ENCODE measurements around the gene DPEP2NB.
A peak's percentile ranks its signal among the peaks of the same experiment; 100 is the strongest.

DPEP2NB gene

DNA sequence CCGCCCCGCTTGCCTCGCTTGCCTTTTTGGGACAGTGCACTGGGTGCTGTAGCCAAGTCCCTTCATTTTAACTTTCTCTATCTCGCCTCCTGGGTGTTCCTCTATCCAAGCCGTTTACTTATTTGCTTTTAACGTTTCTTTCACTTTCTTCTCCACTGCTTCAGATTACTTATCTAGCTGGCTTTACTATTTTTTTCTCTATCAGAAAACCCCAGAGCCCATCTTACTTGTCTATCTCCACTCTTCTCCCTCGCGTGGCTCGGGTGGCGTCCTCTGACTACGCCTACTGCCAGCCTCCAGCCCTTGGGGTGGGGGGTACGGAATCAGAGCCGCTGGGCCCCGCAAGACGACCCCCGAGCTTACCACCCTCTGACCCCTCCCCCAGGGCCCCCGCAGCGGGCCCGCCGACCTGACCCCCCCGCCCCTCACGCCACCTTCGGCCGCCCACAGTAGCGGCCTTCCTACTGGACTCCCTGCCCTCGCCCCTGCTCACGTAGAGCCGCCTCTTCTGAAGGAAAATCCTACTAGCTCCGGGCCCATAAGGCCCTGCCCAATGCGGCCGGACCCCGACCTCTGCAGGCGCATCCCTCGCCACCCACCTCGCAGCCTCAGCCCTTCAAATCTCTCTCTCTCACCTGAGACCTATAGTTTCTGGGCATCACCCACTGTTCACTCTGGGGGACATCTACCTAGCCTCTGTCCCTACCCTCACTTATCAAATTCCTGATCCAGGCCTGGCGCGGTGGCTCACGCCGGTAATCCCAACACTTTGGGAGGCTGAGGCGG, 46.3 kb downstream of the DPEP2NB start:
- H3K4me2 ChIP-seq (ENCODE audit: low read depth, low read length, poor library complexity, severe bottlenecking) = peak overlapping the region; percentile 76
- TF ChIP-seq EZH2phosphoT487 (conservative IDR thresholded peaks at IDR 0.05; ENCODE audit: low read length) = no peak
- TF ChIP-seq, protein P1, sequence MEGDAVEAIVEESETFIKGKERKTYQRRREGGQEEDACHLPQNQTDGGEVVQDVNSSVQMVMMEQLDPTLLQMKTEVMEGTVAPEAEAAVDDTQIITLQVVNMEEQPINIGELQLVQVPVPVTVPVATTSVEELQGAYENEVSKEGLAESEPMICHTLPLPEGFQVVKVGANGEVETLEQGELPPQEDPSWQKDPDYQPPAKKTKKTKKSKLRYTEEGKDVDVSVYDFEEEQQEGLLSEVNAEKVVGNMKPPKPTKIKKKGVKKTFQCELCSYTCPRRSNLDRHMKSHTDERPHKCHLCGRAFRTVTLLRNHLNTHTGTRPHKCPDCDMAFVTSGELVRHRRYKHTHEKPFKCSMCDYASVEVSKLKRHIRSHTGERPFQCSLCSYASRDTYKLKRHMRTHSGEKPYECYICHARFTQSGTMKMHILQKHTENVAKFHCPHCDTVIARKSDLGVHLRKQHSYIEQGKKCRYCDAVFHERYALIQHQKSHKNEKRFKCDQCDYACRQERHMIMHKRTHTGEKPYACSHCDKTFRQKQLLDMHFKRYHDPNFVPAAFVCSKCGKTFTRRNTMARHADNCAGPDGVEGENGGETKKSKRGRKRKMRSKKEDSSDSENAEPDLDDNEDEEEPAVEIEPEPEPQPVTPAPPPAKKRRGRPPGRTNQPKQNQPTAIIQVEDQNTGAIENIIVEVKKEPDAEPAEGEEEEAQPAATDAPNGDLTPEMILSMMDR (IDR thresholded peaks at IDR 0.05; ENCODE audit: insufficient read depth, low read length, poor library complexity, severe bottlenecking) = no peak

GRCh38 chr16:67968400-67969253, 47.1 kb downstream of the DPEP2NB start, which contains the start of gene SLC12A4:
SLC12A4 (minus strand) TSS chr16:67968637; CDS start chr16:67968553, 84 bp downstream.
- Histone ChIP-seq H3K79me2 (ENCODE audit: insufficient read depth, low read length) (no peaks in the 10 kb centered on the region), H3K27me3 (ENCODE audit: low read length) (no peaks in the 10 kb centered on the region), H3K4me2 (ENCODE audit: low read depth, low read length, poor library complexity, severe bottlenecking) (peak within 1 kb of the TSS; percentile 76), H3F3A (ENCODE audit: insufficient read depth) (no peaks in the 10 kb centered on the region), H3K9ac (ENCODE audit: low read length) (peak within 1 kb of the TSS; percentile 69), H2AFZ (ENCODE audit: low read depth, low read length, severe bottlenecking) (peak within 1 kb of the TSS; percentile 91), H3K9me3 (ENCODE audit: insufficient read depth, low read length) (no peaks in the 10 kb centered on the region), H3K27ac (ENCODE audit: low read depth, low read length) (peak within 1 kb of the TSS; percentile 29), H3K36me3 (ENCODE audit: low read length) (no peaks in the 10 kb centered on the region), H3K9me2 (replicated peaks; ENCODE audit: insufficient read depth, low read length) (no peaks in the 10 kb centered on the region), H4K20me1 (ENCODE audit: low read depth, low read length) (no peaks in the 10 kb centered on the region), H3K4me3 (ENCODE audit: insufficient read depth, low read length, poor library complexity, severe bottlenecking) (peak within 1 kb of the TSS; percentile 61)
- TF ChIP-seq, protein P1 (IDR thresholded peaks at IDR 0.05; ENCODE audit: insufficient read depth, low read length, poor library complexity, severe bottlenecking) = no peak
- no peak for TF ChIP-seq EZH2phosphoT487 (conservative IDR thresholded peaks at IDR 0.05; ENCODE audit: low read length)

More for the DNA sequence above, 46.3 kb downstream of the DPEP2NB start:
- no peaks in the 10 kb centered on the region for H3K9me3 ChIP-seq (ENCODE audit: insufficient read depth, low read length)
- no peaks in the 10 kb centered on the region for H3K36me3 ChIP-seq (ENCODE audit: low read length)
- H3K4me3 ChIP-seq (ENCODE audit: insufficient read depth, low read length, poor library complexity, severe bottlenecking) = peak overlapping the region; percentile 61
- H3K27me3 ChIP-seq (ENCODE audit: low read length) = no peaks in the 10 kb centered on the region
- no peak overlapping the region for H3K27ac ChIP-seq (ENCODE audit: low read depth, low read length)
- H3K79me2 ChIP-seq (ENCODE audit: insufficient read depth, low read length) = no peaks in the 10 kb centered on the region
- H4K20me1 ChIP-seq (ENCODE audit: low read depth, low read length) = no peaks in the 10 kb centered on the region
- peak overlapping the region; percentile 91 for H2AFZ ChIP-seq (ENCODE audit: low read depth, low read length, severe bottlenecking)
- H3K9ac ChIP-seq (ENCODE audit: low read length) = peak overlapping the region; percentile 69
- no peaks in the 10 kb centered on the region for H3K9me2 ChIP-seq (replicated peaks; ENCODE audit: insufficient read depth, low read length)
- no peaks in the 10 kb centered on the region for H3F3A ChIP-seq (ENCODE audit: insufficient read depth)

GRCh38 chr16:67967958-67968399, 47.7 kb downstream of the DPEP2NB start:
- Histone ChIP-seq H3K79me2 (ENCODE audit: insufficient read depth, low read length) (no peaks in the 10 kb centered on the region), H3K36me3 (ENCODE audit: low read length) (no peaks in the 10 kb centered on the region), H3K9me2 (replicated peaks; ENCODE audit: insufficient read depth, low read length) (no peaks in the 10 kb centered on the region), H3K9ac (ENCODE audit: low read length) (peak overlapping the region; percentile 69), H2AFZ (ENCODE audit: low read depth, low read length, severe bottlenecking) (peak overlapping the region; percentile 70), H3K4me3 (ENCODE audit: insufficient read depth, low read length, poor library complexity, severe bottlenecking) (peak overlapping the region; percentile 61), H3K9me3 (ENCODE audit: insufficient read depth, low read length) (no peaks in the 10 kb centered on the region), H3K4me2 (ENCODE audit: low read depth, low read length, poor library complexity, severe bottlenecking) (peak overlapping the region; percentile 76), H4K20me1 (ENCODE audit: low read depth, low read length) (no peaks in the 10 kb centered on the region), H3F3A (ENCODE audit: insufficient read depth) (no peaks in the 10 kb centered on the region), H3K27ac (ENCODE audit: low read depth, low read length) (peak overlapping the region; percentile 29), H3K27me3 (ENCODE audit: low read length) (no peaks in the 10 kb centered on the region)
- TF ChIP-seq EZH2phosphoT487 (conservative IDR thresholded peaks at IDR 0.05; ENCODE audit: low read length) = no peak
- TF ChIP-seq, protein P1 (IDR thresholded peaks at IDR 0.05; ENCODE audit: insufficient read depth, low read length, poor library complexity, severe bottlenecking) = no peak

Data from SU-DHL-6 (cell line).